Liver (tissue), 9 donors: ENCODE results near the gene RBSN. TPM values are rescaled to one million over a fixed set of nuclear protein-coding genes. Genes with fewer than 3 reads are reported as not detected.

ENCODE experiments used
- DNase-seq: peaks from one replicate; pipeline ENCODE4 v3.0.0-alpha.2; 2017; ENCODE audit warnings: low spot score
- H3K27ac ChIP-seq, 2 donors: one replicate each; pipeline ENCODE4 v1.7.0; 2013; ENCODE audit warnings: inconsistent platforms in 2 of 2, low read length in 2 of 2, control low read depth in 1 of 2, low read depth in 1 of 2, mild to moderate bottlenecking in 1 of 2
- H3K27me3 ChIP-seq, 4 donors: one replicate each; pipeline versions ENCODE4 v1.6.1 to v1.7.0; 2013; ENCODE audit warnings: low read length in 3 of 4, inconsistent platforms in 1 of 4, mild to moderate bottlenecking in 1 of 4, moderate library complexity in 1 of 4; ENCODE audit not compliant: control insufficient read depth in 4 of 4, insufficient read depth in 4 of 4
- H3K36me3 ChIP-seq, 4 donors: one replicate each; pipeline versions ENCODE4 v1.6.1 to v1.7.0; 2013; ENCODE audit warnings: low read length in 3 of 4, mild to moderate bottlenecking in 3 of 4, low read depth in 1 of 4, moderate library complexity in 1 of 4; ENCODE audit not compliant: control insufficient read depth in 4 of 4, insufficient read depth in 3 of 4
- H3K4me1 ChIP-seq, 4 donors: one replicate each; pipeline versions ENCODE4 v1.6.1 to v1.7.0; 2013; ENCODE audit warnings: low read length in 3 of 4, mild to moderate bottlenecking in 3 of 4, moderate library complexity in 1 of 4; ENCODE audit not compliant: control insufficient read depth in 4 of 4, insufficient read depth in 4 of 4
- H3K4me3 ChIP-seq, 3 donors: one replicate each; pipeline versions ENCODE4 v1.6.1 to v1.7.0; 2013; ENCODE audit warnings: low read length in 3 of 3, control low read depth in 1 of 3, low read depth in 1 of 3, mild to moderate bottlenecking in 1 of 3
- H3K9ac ChIP-seq, 2 donors: one replicate each; pipeline ENCODE4 v1.7.0; 2013; ENCODE audit warnings: low read length in 2 of 2, mild to moderate bottlenecking in 2 of 2, moderate library complexity in 2 of 2, control low read depth in 1 of 2, low read depth in 1 of 2
- H3K9me3 ChIP-seq, 4 donors: one replicate each; pipeline versions ENCODE4 v1.6.1 to v1.7.0; 2013; ENCODE audit warnings: low read length in 3 of 4; ENCODE audit not compliant: control insufficient read depth in 4 of 4
- EGR1 ChIP-seq, 2 donors: IDR thresholded peaks; 2 replicates each; pipeline ENCODE4 v1.6.1; 2016 to 2018; ENCODE audit warnings: antibody characterized with exemption in 2 of 2, low read depth in 2 of 2
- FOXA1 ChIP-seq: IDR thresholded peaks from 2 replicates; pipeline ENCODE4 v1.6.1; 2016; ENCODE audit warnings: antibody characterized with exemption
- FOXA2 ChIP-seq: IDR thresholded peaks from 2 replicates; pipeline ENCODE4 v1.6.1; 2016; ENCODE audit warnings: antibody characterized with exemption
- GABPA ChIP-seq, 2 donors: IDR thresholded peaks in 1 of 2; conservative IDR thresholded peaks in 1 of 2; 2 replicates each; pipeline ENCODE4 v1.6.1; 2016; ENCODE audit warnings: antibody characterized with exemption in 2 of 2, mild to moderate bottlenecking in 1 of 2, moderate library complexity in 1 of 2
- HNF4A ChIP-seq, 2 donors: conservative IDR thresholded peaks; 2 replicates each; pipeline ENCODE4 v1.6.1; 2016; ENCODE audit warnings: antibody characterized with exemption in 2 of 2, mild to moderate bottlenecking in 2 of 2
- HNF4G ChIP-seq: IDR thresholded peaks from 2 replicates; pipeline ENCODE4 v1.6.1; 2016; ENCODE audit warnings: antibody characterized with exemption
- NR2F2 ChIP-seq: IDR thresholded peaks from 2 replicates; pipeline ENCODE4 v1.6.1; 2016; ENCODE audit warnings: antibody characterized with exemption
- RAD21 ChIP-seq, 2 donors: IDR thresholded peaks; 2 replicates each; pipeline ENCODE4 v1.6.1; 2016; ENCODE audit warnings: antibody characterized with exemption in 2 of 2, mild to moderate bottlenecking in 2 of 2
- RXRA ChIP-seq, 2 donors: IDR thresholded peaks; 2 replicates each; pipeline ENCODE4 v1.6.1; 2017 to 2018; ENCODE audit warnings: antibody characterized with exemption in 2 of 2, mild to moderate bottlenecking in 1 of 2
- SP1 ChIP-seq: IDR thresholded peaks from 2 replicates; pipeline ENCODE4 v1.6.1; 2018; ENCODE audit warnings: antibody characterized with exemption, mild to moderate bottlenecking
- TAF1 ChIP-seq: conservative IDR thresholded peaks from 2 replicates; pipeline ENCODE4 v1.6.1; 2016; ENCODE audit warnings: antibody characterized with exemption, mild to moderate bottlenecking
- WGBS: extraction: QIAGEN DNeasy Blood & Tissue Kit; methylation state at CpG from one replicate; pipeline ENCODE4 v1.1.7; 2013; 5-methylcytosine and 5-hydroxymethylcytosine counted together
- polyA plus RNA-seq, 2 donors: library from polyadenylated mRNA; stranded (reverse) in 1 of 2; unstranded in 1 of 2; fragments of 200-250 nt in 1 of 2; fragments of >200 nt in 1 of 2; fragmentation: Nextera tagmentation in 1 of 2; extraction: Ambion mirVana in 1 of 2; gene quantifications; one replicate each; pipeline versions ENCODE4 v1.2.1 to v1.2.3, GENCODE V29; 2013 to 2015
- total RNA-seq, 2 donors: library from RNA; depleted of rRNA; stranded (reverse); fragments of >200 nt; gene quantifications; one replicate each; pipeline ENCODE4 v1.2.3, GENCODE V29; 2014
- TF ChIP-seq, protein P1 (sequence below): IDR thresholded peaks from 2 replicates; pipeline ENCODE4 v1.6.1; 2016; ENCODE audit warnings: antibody characterized with exemption, mild to moderate bottlenecking
- TF ChIP-seq, protein P2 (sequence below): IDR thresholded peaks from 2 replicates; pipeline ENCODE4 v1.6.1; 2016; ENCODE audit warnings: antibody characterized with exemption
- TF ChIP-seq, protein P3 (sequence below): IDR thresholded peaks from 2 replicates; pipeline ENCODE4 v1.6.1; 2016; ENCODE audit warnings: antibody characterized with exemption
- TF ChIP-seq, protein P4 (sequence below): IDR thresholded peaks from 2 replicates; pipeline ENCODE4 v1.6.1; 2016; ENCODE audit warnings: antibody characterized with exemption
- donor health status: healthy.
- donor health status: healthy.
- donor health status: healthy.
- donor health status: healthy.
- donor health status: healthy.

RBSN gene
- total and polyA plus RNA-seq, 4 donors = 5.6 to 18.3 (median 11.9) TPM

DNA sequence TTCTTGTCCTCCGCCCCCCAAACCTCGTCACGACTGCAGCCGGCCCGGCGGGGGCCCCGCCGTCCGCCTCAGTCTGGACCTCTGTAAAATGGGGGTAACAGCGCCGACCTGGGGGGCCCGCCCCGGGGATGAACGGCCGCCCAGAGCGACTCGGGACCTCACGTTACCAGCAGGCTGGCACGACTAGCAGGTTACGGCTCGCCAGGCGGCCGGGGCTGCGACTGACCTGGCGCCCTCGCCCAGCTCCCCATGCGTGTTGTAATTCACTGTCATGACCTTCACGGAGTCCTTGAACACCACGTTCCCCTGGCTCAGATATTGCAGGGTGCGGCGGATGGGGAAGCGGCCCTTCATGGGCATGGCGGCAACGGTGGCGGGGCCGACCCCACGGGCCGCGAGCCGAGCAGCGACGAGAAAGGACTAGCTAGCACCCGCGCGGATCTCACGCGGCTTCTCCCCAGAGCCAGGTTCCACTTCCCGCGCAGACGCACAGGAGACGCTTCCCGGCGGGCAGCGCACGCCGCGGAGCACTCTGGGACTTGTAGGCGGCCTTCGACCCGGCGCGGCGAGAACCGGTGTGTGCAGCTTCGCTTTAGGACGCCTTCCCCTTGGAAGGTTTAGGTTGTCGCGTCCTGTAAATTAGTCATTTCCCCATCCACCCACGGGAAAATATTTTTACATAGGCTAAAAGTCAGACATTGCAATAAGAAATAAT lies 34.0 kb downstream of the RBSN start, which contains the start of gene MRPS25 (continued):
- TF ChIP-seq, protein P1, sequence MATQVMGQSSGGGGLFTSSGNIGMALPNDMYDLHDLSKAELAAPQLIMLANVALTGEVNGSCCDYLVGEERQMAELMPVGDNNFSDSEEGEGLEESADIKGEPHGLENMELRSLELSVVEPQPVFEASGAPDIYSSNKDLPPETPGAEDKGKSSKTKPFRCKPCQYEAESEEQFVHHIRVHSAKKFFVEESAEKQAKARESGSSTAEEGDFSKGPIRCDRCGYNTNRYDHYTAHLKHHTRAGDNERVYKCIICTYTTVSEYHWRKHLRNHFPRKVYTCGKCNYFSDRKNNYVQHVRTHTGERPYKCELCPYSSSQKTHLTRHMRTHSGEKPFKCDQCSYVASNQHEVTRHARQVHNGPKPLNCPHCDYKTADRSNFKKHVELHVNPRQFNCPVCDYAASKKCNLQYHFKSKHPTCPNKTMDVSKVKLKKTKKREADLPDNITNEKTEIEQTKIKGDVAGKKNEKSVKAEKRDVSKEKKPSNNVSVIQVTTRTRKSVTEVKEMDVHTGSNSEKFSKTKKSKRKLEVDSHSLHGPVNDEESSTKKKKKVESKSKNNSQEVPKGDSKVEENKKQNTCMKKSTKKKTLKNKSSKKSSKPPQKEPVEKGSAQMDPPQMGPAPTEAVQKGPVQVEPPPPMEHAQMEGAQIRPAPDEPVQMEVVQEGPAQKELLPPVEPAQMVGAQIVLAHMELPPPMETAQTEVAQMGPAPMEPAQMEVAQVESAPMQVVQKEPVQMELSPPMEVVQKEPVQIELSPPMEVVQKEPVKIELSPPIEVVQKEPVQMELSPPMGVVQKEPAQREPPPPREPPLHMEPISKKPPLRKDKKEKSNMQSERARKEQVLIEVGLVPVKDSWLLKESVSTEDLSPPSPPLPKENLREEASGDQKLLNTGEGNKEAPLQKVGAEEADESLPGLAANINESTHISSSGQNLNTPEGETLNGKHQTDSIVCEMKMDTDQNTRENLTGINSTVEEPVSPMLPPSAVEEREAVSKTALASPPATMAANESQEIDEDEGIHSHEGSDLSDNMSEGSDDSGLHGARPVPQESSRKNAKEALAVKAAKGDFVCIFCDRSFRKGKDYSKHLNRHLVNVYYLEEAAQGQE = peak; percentile 63
- TF ChIP-seq SP1 (peak; percentile 38), GABPA (IDR thresholded peaks at IDR 0.05 in 1 of 2, conservative IDR thresholded peaks at IDR 0.05 in 1 of 2) (peak in 1 of 2 donors; percentile 71), EGR1 (IDR thresholded peaks at IDR 0.05; ENCODE audit: low read depth in 2 of 2) (no peak)

DNA sequence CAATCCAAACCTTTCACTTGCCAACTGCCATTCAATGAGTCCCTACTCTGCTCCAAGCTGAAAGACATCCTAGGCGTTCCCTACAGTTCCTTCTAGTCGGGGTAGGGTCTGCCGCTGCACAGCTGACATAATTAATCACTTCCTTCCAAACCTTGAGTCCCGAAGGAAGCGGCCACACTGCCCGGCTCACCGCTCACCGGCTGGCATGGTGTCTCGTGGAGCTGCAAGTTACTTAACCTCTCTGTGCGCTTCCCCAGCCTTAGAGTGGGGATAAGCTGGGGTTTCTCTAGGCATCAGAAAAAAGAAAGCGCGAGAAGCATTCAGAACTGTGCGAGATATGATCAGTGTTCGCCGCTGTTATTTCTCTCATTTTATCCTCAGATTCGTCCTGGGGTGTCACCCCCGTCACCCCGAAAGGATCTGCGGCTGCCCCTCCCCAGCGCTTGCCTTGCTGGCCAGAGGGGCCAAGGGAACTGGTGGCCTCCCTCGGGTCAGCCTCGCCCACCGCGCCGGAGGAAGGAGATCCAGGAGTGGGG lies 34.6 kb downstream of the RBSN start:
- peak overlapping the region; percentile 82 to 93 for H3K9ac ChIP-seq
- H3K27me3 ChIP-seq = no peaks in the 10 kb centered on the region
- H3K4me3 ChIP-seq = peak overlapping the region; percentile 74 to 98 (median 92)
- peak overlapping the region; percentile 92 to 98 for H3K27ac ChIP-seq
- H3K4me1 ChIP-seq = peaks cover 3 to 16% (median 15%) of the 10 kb centered on the region in 4 donors
- 2% methylated on average over 25 of the region's 25 CpGs for WGBS
- no peaks in the 10 kb centered on the region for H3K9me3 ChIP-seq
- TF ChIP-seq RXRA (IDR thresholded peaks at IDR 0.05) = no peak
- no peak for TF ChIP-seq HNF4A (conservative IDR thresholded peaks at IDR 0.05)
- no peak for TF ChIP-seq FOXA1
- TF ChIP-seq, protein P2, sequence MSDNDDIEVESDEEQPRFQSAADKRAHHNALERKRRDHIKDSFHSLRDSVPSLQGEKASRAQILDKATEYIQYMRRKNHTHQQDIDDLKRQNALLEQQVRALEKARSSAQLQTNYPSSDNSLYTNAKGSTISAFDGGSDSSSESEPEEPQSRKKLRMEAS = no peak
- TF ChIP-seq HNF4G = no peak
- TF ChIP-seq GABPA (IDR thresholded peaks at IDR 0.05 in 1 of 2, conservative IDR thresholded peaks at IDR 0.05 in 1 of 2) = no peak
- H3K36me3 ChIP-seq = peaks cover 0 to under 1% (median 0%) of the 10 kb centered on the region in 4 donors
- no peak for DNase-seq

DNA sequence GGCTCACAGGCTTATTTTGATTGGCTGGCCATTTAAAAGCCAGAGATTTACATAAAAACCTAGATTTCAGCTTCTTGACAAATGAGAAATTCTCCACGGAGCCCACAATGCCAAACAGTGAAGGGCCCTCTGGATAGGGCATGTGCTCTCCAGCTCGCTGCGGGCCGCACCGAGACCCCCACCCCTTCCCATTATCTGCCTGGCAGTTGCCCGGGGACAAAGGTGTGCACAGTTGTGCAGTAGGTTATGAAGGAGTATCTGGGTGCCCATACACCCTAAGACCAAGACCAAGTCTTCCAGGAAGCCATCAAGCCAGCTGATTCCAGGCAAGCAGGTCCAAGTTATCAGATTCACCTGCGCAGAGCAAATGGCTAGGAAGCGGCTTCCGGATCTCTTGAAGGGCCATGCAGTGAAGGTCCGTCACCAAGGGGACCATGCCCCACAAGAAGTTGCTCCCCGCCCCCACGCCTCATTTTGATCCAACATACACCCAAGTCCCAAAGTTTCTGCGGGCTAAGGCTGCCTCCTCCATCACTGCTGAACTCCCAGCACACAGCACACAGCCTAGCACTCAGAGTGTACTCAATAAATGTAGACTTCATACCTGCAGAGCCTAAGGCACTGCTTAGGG lies 35.2 kb downstream of the RBSN start:
- peaks cover 3 to 16% (median 15%) of the 10 kb centered on the region in 4 donors for H3K4me1 ChIP-seq
- no peaks in the 10 kb centered on the region for H3K9me3 ChIP-seq
- H3K4me3 ChIP-seq = peak overlapping the region; percentile 74 to 98 (median 92)
- TF ChIP-seq, protein P3, sequence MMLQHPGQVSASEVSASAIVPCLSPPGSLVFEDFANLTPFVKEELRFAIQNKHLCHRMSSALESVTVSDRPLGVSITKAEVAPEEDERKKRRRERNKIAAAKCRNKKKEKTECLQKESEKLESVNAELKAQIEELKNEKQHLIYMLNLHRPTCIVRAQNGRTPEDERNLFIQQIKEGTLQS = no peak
- no peak for TF ChIP-seq TAF1
- no peak for TF ChIP-seq FOXA1
- no peak for TF ChIP-seq RAD21 (IDR thresholded peaks at IDR 0.05)
- no peak for TF ChIP-seq NR2F2
- TF ChIP-seq SP1 = no peak
- TF ChIP-seq, protein P2 = no peak
- TF ChIP-seq, protein P1 = no peak
- TF ChIP-seq, protein P4, sequence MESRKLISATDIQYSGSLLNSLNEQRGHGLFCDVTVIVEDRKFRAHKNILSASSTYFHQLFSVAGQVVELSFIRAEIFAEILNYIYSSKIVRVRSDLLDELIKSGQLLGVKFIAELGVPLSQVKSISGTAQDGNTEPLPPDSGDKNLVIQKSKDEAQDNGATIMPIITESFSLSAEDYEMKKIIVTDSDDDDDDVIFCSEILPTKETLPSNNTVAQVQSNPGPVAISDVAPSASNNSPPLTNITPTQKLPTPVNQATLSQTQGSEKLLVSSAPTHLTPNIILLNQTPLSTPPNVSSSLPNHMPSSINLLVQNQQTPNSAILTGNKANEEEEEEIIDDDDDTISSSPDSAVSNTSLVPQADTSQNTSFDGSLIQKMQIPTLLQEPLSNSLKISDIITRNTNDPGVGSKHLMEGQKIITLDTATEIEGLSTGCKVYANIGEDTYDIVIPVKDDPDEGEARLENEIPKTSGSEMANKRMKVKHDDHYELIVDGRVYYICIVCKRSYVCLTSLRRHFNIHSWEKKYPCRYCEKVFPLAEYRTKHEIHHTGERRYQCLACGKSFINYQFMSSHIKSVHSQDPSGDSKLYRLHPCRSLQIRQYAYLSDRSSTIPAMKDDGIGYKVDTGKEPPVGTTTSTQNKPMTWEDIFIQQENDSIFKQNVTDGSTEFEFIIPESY = no peak
- no peak for TF ChIP-seq FOXA2
- TF ChIP-seq HNF4G = no peak
- TF ChIP-seq HNF4A (conservative IDR thresholded peaks at IDR 0.05) = no peak
- H3K27me3 ChIP-seq = no peaks in the 10 kb centered on the region
- H3K27ac ChIP-seq = peak overlapping the region; percentile 92 to 98
- 90% methylated on average over 13 of the region's 13 CpGs for WGBS
- no peak for DNase-seq
- H3K36me3 ChIP-seq = peaks cover 0 to 6% (median 5%) of the 10 kb centered on the region in 4 donors
- H3K9ac ChIP-seq = peak overlapping the region in 1 of 2 donors; percentile 93
